ENCODE results near the gene MC3R.

MC3R gene

GRCh38 chr20:56229812-56230211 is 18.7 kb upstream of the MC3R start:
- Histone ChIP-seq H3K4me2 (ENCODE audit: low read depth, low read length) (no peak overlapping the region), H3K4me3 (ENCODE audit: low read length) (no peak overlapping the region), H3K27me3 (replicated peaks; ENCODE audit: insufficient read depth, low read length) (no peaks in the 10 kb centered on the region), H3F3A (ENCODE audit: insufficient read depth, low read length) (no peaks in the 10 kb centered on the region), H3K9me3 (replicated peaks; ENCODE audit: insufficient read depth, low read length) (no peaks in the 10 kb centered on the region), H3K27ac (ENCODE audit: low read length) (no peak overlapping the region), H3K4me1 (ENCODE audit: low read length) (no peaks in the 10 kb centered on the region), H3K9me2 (replicated peaks; ENCODE audit: insufficient read depth, low read length) (no peaks in the 10 kb centered on the region), H4K20me1 (ENCODE audit: insufficient read depth, low read length) (no peaks in the 10 kb centered on the region), H3K79me2 (ENCODE audit: low read length) (no peaks in the 10 kb centered on the region), H3K9ac (ENCODE audit: low read length) (no peak overlapping the region), H3K36me3 (replicated peaks; ENCODE audit: insufficient read depth, low read length) (no peaks in the 10 kb centered on the region), H2AFZ (ENCODE audit: low read length) (no peak overlapping the region)
- TF ChIP-seq CTCF (IDR thresholded peaks at IDR 0.05; ENCODE audit: low read length) (no peak), EZH2 (optimal IDR thresholded peaks at IDR 0.05; ENCODE audit: low read depth, low read length) (no peak), EZH2phosphoT487 (IDR thresholded peaks at IDR 0.05; ENCODE audit: low read length) (no peak)
- no peak for DNase-seq

- H3K9ac ChIP-seq (ENCODE audit: low read length): no peak overlapping the region
- H3K36me3 ChIP-seq (replicated peaks; ENCODE audit: insufficient read depth, low read length): no peaks in the 10 kb centered on the region
- no peak overlapping the region for H3K27ac ChIP-seq (ENCODE audit: low read length)
- no peak overlapping the region for H3K4me3 ChIP-seq (ENCODE audit: low read length)
- H3K4me1 ChIP-seq (ENCODE audit: low read length): no peaks in the 10 kb centered on the region
- no peaks in the 10 kb centered on the region for H3K27me3 ChIP-seq (replicated peaks; ENCODE audit: insufficient read depth, low read length)
- no peak for DNase-seq
- no peaks in the 10 kb centered on the region for H3K9me2 ChIP-seq (replicated peaks; ENCODE audit: insufficient read depth, low read length)
- H3K79me2 ChIP-seq (ENCODE audit: low read length): no peaks in the 10 kb centered on the region
- H3K9me3 ChIP-seq (replicated peaks; ENCODE audit: insufficient read depth, low read length): no peaks in the 10 kb centered on the region
- TF ChIP-seq CTCF (IDR thresholded peaks at IDR 0.05; ENCODE audit: low read length): no peak
- TF ChIP-seq EZH2 (optimal IDR thresholded peaks at IDR 0.05; ENCODE audit: low read depth, low read length): no peak
- TF ChIP-seq EZH2phosphoT487 (IDR thresholded peaks at IDR 0.05; ENCODE audit: low read length): no peak
- no peak overlapping the region for H2AFZ ChIP-seq (ENCODE audit: low read length)
- H4K20me1 ChIP-seq (ENCODE audit: insufficient read depth, low read length): no peaks in the 10 kb centered on the region
- H3F3A ChIP-seq (ENCODE audit: insufficient read depth, low read length): no peaks in the 10 kb centered on the region
- H3K4me2 ChIP-seq (ENCODE audit: low read depth, low read length): no peak overlapping the region
These were observed 14.4 kb upstream of the MC3R start for GRCh38 chr20:56234110-56234509.

GRCh38 chr20:56237335-56237734 is 11.2 kb upstream of the MC3R start:
- no peaks in the 10 kb centered on the region for H3K9me2 ChIP-seq (replicated peaks; ENCODE audit: insufficient read depth, low read length)
- no peak overlapping the region for H3K27ac ChIP-seq (ENCODE audit: low read length)
- no peaks in the 10 kb centered on the region for H3F3A ChIP-seq (ENCODE audit: insufficient read depth, low read length)
- H3K9ac ChIP-seq (ENCODE audit: low read length): no peak overlapping the region
- H3K4me2 ChIP-seq (ENCODE audit: low read depth, low read length): no peak overlapping the region
- no peaks in the 10 kb centered on the region for H3K4me1 ChIP-seq (ENCODE audit: low read length)
- no peak overlapping the region for H3K4me3 ChIP-seq (ENCODE audit: low read length)
- H3K27me3 ChIP-seq (replicated peaks; ENCODE audit: insufficient read depth, low read length): no peaks in the 10 kb centered on the region
- H2AFZ ChIP-seq (ENCODE audit: low read length): no peak overlapping the region
- no peaks in the 10 kb centered on the region for H3K9me3 ChIP-seq (replicated peaks; ENCODE audit: insufficient read depth, low read length)
- DNase-seq: no peak
- H3K79me2 ChIP-seq (ENCODE audit: low read length): no peaks in the 10 kb centered on the region
- no peak for TF ChIP-seq EZH2 (optimal IDR thresholded peaks at IDR 0.05; ENCODE audit: low read depth, low read length)
- no peaks in the 10 kb centered on the region for H3K36me3 ChIP-seq (replicated peaks; ENCODE audit: insufficient read depth, low read length)
- H4K20me1 ChIP-seq (ENCODE audit: insufficient read depth, low read length): no peaks in the 10 kb centered on the region

- Histone ChIP-seq H3K4me1 (ENCODE audit: low read length) (0 out of 2 replicates have a peak, but pooled peaks cover 5% of the 10 kb centered on the region), H3K9me2 (replicated peaks; ENCODE audit: insufficient read depth, low read length) (no peaks in the 10 kb centered on the region), H3F3A (ENCODE audit: insufficient read depth, low read length) (no peaks in the 10 kb centered on the region), H3K9me3 (replicated peaks; ENCODE audit: insufficient read depth, low read length) (no peaks in the 10 kb centered on the region), H3K79me2 (ENCODE audit: low read length) (no peaks in the 10 kb centered on the region), H2AFZ (ENCODE audit: low read length) (no peak overlapping the region), H4K20me1 (ENCODE audit: insufficient read depth, low read length) (no peaks in the 10 kb centered on the region), H3K27ac (ENCODE audit: low read length) (no peak overlapping the region), H3K4me3 (ENCODE audit: low read length) (no peak overlapping the region), H3K4me2 (ENCODE audit: low read depth, low read length) (no peak overlapping the region), H3K27me3 (replicated peaks; ENCODE audit: insufficient read depth, low read length) (no peaks in the 10 kb centered on the region), H3K36me3 (replicated peaks; ENCODE audit: insufficient read depth, low read length) (no peaks in the 10 kb centered on the region), H3K9ac (ENCODE audit: low read length) (no peak overlapping the region)
- TF ChIP-seq CTCF (IDR thresholded peaks at IDR 0.05; ENCODE audit: low read length): no peak
- no peak for TF ChIP-seq EZH2 (optimal IDR thresholded peaks at IDR 0.05; ENCODE audit: low read depth, low read length)
- TF ChIP-seq EZH2phosphoT487 (IDR thresholded peaks at IDR 0.05; ENCODE audit: low read length): no peak
- DNase-seq: no peak
These were observed 4.3 kb upstream of the MC3R start for GRCh38 chr20:56244259-56244658.
